ENCODE measurements around the gene DRC3. TPM values are rescaled to one million over a fixed set of nuclear protein-coding genes. Genes with fewer than 3 reads are reported as not detected.

Gene DRC3
- total and polyA plus RNA-seq, 2 donors (not counting 3 experiments of a cell fraction or from before 2014, with no cell fraction given), result 1.6 to 2.9 TPM

- no peak overlapping the region for H3K27ac ChIP-seq (ENCODE audit: insufficient read depth, low read depth, low read length)
- H3K36me3 ChIP-seq (ENCODE audit: control insufficient read depth in 2 of 2, extremely low read depth in 1 of 2, insufficient read depth in 2 of 2, low read length in 2 of 2), result no peaks in the 10 kb centered on the region
- no peak overlapping the region for H3K9ac ChIP-seq (replicated peaks; ENCODE audit: extremely low read depth, insufficient read depth, low read length)
- no peak for DNase-seq (ENCODE audit: low read depth, low spot score)
- H4K20me1 ChIP-seq (replicated peaks; ENCODE audit: control insufficient read depth, extremely low read depth, insufficient read depth, low read length), result no peaks in the 10 kb centered on the region
- no peaks in the 10 kb centered on the region for H3K79me2 ChIP-seq (ENCODE audit: control insufficient read depth, insufficient read depth, low read length)
- no peak for TF ChIP-seq EZH2 (IDR thresholded peaks at IDR 0.05; ENCODE audit: borderline replicate concordance, low read depth, low read length, severe bottlenecking)
- no peak for TF ChIP-seq FOS (IDR thresholded peaks at IDR 0.05; ENCODE audit: borderline replicate concordance, insufficient read depth, low read length)
- no peak for TF ChIP-seq GATA2 (IDR thresholded peaks at IDR 0.05; ENCODE audit: insufficient read depth, insufficient read length, low read depth, low read length)
- no peak for TF ChIP-seq JUN (IDR thresholded peaks at IDR 0.05; ENCODE audit: borderline replicate concordance, insufficient read depth, insufficient read length, low read depth)
- peak in 1 of 2 donors; percentile 41 for TF ChIP-seq CTCF (IDR thresholded peaks at IDR 0.05; ENCODE audit: extremely low read depth in 1 of 2, insufficient read depth in 1 of 2, low read depth in 1 of 2, low read length in 2 of 2)
- TF ChIP-seq POLR2A (IDR thresholded peaks at IDR 0.05; ENCODE audit: low read depth, low read length), result no peak
- TF ChIP-seq MAX (IDR thresholded peaks at IDR 0.05; ENCODE audit: insufficient read depth, insufficient read length), result no peak
- POLR2A ChIA-PET, result no interaction called here
- H3K9me3 ChIP-seq (replicated peaks; ENCODE audit: control insufficient read depth, insufficient read depth, low read length), result no peaks in the 10 kb centered on the region
- H3K4me2 ChIP-seq (ENCODE audit: insufficient read depth, low read length), result no peak overlapping the region
- peak; percentile 12 for FAIRE-seq
- H3K4me1 ChIP-seq (ENCODE audit: control insufficient read depth, extremely low read depth, insufficient read depth, low read length), result no peaks in the 10 kb centered on the region
- H3K4me3 ChIP-seq (replicated peaks in 1 of 3; ENCODE audit: insufficient read depth in 1 of 3, low read depth in 1 of 3, low read length in 3 of 3), result no peak overlapping the region
- no peaks in the 10 kb centered on the region for H3K9me1 ChIP-seq (replicated peaks; ENCODE audit: control insufficient read depth, extremely low read depth, insufficient read depth, low read length)
- no TSS peak for BruUV-seq (replicated peaks)
- CTCF ChIA-PET, result interaction anchor here (1.0 to 3.1 kb wide), 11 partner anchors 9 to 94 kb away, joined by 3 to 21 read pairs (median 3); partner anchors contain the start of genes DRC3 and TOM1L2
- H2AFZ ChIP-seq (ENCODE audit: low read depth, low read length), result no peak overlapping the region
- intact Hi-C loops (cut with micrococcal nuclease) (no loop called here), dilution Hi-C loops (cut with MboI; ENCODE audit: extremely low pct_ligation_motif_present, low sequenced_read_pairs) (no loop called here)
- no peaks in the 10 kb centered on the region for H3K27me3 ChIP-seq (ENCODE audit: control insufficient read depth in 2 of 2, insufficient read depth in 2 of 2, low read length in 2 of 2)
Measured at GRCh38 chr17:17985555-17985954, 12.9 kb downstream of the DRC3 start.
